ENCODE results near the gene ATP2B3. TPM values are rescaled to one million over a fixed set of nuclear protein-coding genes. Genes with fewer than 3 reads are reported as not detected.

The ATP2B3 gene
- total RNA-seq, 1 experiment from 2014 or later: not detected

DNA sequence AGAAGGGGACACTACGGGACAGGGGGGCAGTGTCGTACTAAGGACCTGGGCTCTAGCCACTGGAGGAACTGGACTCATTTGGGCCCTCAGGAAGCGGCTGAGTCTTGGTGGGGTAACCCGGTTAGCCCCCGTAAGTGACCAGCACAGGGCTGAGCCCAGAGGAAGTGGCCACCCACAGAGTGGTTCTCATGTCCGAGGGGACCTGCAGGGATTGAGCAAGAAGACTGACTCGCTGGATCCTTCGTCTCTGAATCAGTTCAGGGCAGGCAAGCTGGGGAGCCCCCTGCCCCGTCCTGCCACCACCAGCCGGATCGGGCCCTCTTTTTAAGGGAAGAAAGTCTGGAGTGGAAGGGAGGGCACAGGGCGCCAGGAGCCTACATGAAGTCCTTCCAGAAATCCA is 23.4 kb upstream of the ATP2B3 start:
- DNase-seq (ENCODE audit: low read depth in 1 of 2, low spot score in 2 of 2): no peak
- H3K4me3 ChIP-seq: no peak overlapping the region

DNA sequence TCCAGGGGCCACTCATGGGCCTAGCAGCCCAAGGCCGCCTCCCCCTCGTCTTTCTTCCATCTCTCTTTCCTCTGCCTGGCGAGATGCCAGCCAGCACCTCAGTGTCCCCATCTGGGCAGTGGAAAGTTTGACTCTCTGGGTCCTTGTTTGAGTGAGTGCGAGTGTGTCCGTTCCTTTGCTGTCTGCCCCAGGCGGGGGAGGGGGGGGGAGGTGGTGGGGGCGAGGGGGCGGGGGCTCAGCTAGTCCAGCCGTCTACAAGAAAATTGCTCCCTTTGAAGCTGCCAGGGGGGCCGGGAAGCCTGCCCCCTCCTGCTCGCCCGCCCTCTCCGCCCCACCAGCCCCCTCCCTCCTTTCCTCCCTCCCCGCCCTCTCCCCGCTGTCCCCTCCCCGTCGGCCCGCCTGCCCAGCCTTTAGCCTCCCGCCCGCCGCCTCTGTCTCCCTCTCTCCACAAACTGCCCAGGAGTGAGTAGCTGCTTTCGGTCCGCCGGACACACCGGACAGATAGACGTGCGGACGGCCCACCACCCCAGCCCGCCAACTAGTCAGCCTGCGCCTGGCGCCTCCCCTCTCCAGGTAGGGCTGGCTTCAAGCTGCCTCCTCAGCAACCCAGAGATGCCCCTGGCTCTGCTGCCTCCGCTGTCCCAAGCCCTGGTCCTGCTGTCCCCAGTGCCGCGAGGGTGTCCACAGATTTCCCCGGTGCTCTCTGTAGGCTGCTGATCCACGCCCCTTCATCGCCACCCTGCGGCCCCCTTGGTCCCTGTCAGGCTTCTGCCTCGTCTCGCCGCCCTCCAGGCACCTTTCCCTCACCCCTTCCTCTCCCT is 22.7 kb upstream of the ATP2B3 start, which contains the start of gene BGN:
TSS of gene BGN (plus strand) at position 440 of the 821 bp plus-strand sequence. CDS start 9,652 bp downstream, outside the sequence.
- Histone ChIP-seq H3K4me1 (replicated peaks) (no peaks in the 10 kb centered on the region), H3K36me3 (no peaks in the 10 kb centered on the region), H3K9me3 (replicated peaks) (no peaks in the 10 kb centered on the region), H3K27ac (no peak within 1 kb of the TSS), H3K4me3 (no peak within 1 kb of the TSS), H3K27me3 (replicated peaks) (no peaks in the 10 kb centered on the region)
- DNase-seq (ENCODE audit: low read depth in 1 of 2, low spot score in 2 of 2): peak; percentile 23 to 46

More for the DNA sequence above, 23.4 kb upstream of the ATP2B3 start:
- no peaks in the 10 kb centered on the region for H3K36me3 ChIP-seq
- no peaks in the 10 kb centered on the region for H3K27me3 ChIP-seq (replicated peaks)
- no peaks in the 10 kb centered on the region for H3K9me3 ChIP-seq (replicated peaks)
- no peak overlapping the region for H3K27ac ChIP-seq
- H3K4me1 ChIP-seq (replicated peaks): no peaks in the 10 kb centered on the region

DNA sequence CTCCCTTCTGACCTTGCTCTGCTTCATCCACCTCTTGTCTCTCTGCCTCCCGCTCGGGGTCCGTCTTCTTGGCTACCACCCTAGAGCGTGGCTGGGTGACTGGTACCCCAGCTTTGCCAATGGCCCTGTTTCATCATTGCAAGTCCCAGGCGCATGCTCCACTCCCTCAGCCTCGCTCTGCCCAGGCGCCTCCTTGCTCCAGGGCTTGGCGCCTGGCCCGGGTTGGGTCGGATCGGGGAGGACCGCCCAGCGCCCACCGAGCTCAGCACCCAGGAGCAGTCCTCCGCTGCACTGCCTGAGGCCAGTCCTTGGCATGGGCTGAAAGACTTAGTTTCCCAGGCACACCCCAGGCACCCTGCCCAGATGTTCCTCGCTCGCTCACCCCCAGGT is 22.1 kb upstream of the ATP2B3 start:
- H3K27me3 ChIP-seq (replicated peaks): no peaks in the 10 kb centered on the region
- DNase-seq (ENCODE audit: low read depth in 1 of 2, low spot score in 2 of 2): no peak
- no peak overlapping the region for H3K27ac ChIP-seq
- H3K9me3 ChIP-seq (replicated peaks): no peaks in the 10 kb centered on the region
- H3K36me3 ChIP-seq: no peaks in the 10 kb centered on the region
- no peak overlapping the region for H3K4me3 ChIP-seq
- H3K4me1 ChIP-seq (replicated peaks): no peaks in the 10 kb centered on the region

DNA sequence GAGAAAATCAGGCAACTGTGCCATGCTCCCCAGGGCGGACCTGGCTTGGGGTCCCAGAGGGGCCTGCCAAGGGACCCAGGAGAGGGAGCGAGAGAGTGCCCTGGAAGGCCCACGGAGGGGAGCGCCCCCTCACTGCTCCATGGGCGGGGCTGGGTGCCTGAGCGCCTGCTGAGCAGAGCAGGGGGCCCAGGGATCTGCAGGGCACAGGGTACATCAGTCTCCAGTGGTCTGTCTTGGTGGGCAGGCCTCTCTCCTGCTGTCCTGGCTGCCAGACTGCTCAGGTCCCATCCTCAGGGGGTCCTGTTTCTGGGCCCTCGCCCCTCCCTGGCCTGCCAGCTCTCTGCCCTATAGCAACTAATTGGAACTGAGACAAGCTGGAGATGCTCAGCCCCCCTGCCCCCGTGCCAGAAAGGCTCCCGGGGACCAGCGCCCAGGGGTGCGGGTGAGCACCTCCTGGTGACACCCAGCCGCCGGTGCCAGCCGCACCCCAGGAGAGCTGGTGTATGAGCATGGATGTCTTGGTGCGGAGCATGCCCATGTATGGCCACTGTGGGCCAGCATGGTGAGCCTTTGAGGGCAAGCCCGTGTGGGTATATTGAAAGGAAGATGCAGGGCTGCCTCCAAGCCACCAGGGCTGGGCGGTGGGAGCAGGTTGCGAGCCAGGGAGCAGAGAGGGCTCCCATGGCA is 21.4 kb upstream of the ATP2B3 start:
- Histone ChIP-seq H3K4me1 (replicated peaks) (no peaks in the 10 kb centered on the region), H3K9me3 (replicated peaks) (no peaks in the 10 kb centered on the region), H3K27me3 (replicated peaks) (no peaks in the 10 kb centered on the region), H3K36me3 (no peaks in the 10 kb centered on the region), H3K4me3 (no peak overlapping the region), H3K27ac (no peak overlapping the region)
- no peak for DNase-seq (ENCODE audit: low read depth in 1 of 2, low spot score in 2 of 2)

DNA sequence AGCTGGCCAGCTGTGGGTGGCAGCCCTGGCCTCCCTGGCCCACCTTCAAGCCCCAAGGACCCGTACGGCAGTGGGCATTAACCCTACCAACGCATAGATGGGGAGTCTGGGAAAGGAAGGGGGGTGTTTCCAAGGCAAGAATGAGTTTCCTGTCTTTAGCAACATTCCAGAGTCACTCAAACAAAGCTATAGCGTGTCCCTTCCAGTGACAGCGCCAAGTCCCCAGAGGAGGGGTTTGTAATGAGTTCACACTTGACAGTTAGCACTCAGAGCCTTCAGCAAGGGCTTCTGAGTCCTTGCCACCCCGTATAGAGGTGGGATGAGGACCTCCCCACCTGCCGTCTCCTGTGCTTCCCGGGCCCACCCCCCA is 20.9 kb upstream of the ATP2B3 start:
- Histone ChIP-seq H3K4me3 (no peak overlapping the region), H3K4me1 (replicated peaks) (no peaks in the 10 kb centered on the region), H3K27ac (no peak overlapping the region), H3K9me3 (replicated peaks) (no peaks in the 10 kb centered on the region), H3K36me3 (no peaks in the 10 kb centered on the region), H3K27me3 (replicated peaks) (no peaks in the 10 kb centered on the region)
- no peak for DNase-seq (ENCODE audit: low read depth in 1 of 2, low spot score in 2 of 2)

DNA sequence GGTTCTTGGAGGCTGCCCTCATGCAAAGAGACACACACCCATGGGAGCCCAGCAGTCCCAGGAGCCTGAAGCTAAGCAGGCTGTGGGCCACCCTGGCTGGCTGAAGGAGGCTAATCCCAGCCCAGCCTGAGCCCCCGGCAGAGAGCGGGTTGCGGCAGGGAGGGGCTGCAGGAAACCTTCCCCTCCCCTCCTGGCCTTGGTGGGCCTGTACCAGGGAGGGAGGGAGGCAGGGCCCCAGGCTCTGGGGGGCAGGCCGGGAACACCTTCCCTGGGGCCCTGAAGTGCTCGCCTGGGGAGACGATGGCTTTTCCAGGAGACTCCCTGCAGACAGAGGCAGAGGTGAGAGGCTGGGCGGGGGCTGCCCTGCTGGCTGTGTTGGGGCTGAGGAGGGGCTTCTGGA is 19.0 kb upstream of the ATP2B3 start:
- no peak for DNase-seq (ENCODE audit: low read depth in 1 of 2, low spot score in 2 of 2)
- Histone ChIP-seq H3K4me3 (no peak overlapping the region), H3K36me3 (no peaks in the 10 kb centered on the region), H3K4me1 (replicated peaks) (no peaks in the 10 kb centered on the region), H3K27me3 (replicated peaks) (no peaks in the 10 kb centered on the region), H3K9me3 (replicated peaks) (no peaks in the 10 kb centered on the region), H3K27ac (no peak overlapping the region)

DNA sequence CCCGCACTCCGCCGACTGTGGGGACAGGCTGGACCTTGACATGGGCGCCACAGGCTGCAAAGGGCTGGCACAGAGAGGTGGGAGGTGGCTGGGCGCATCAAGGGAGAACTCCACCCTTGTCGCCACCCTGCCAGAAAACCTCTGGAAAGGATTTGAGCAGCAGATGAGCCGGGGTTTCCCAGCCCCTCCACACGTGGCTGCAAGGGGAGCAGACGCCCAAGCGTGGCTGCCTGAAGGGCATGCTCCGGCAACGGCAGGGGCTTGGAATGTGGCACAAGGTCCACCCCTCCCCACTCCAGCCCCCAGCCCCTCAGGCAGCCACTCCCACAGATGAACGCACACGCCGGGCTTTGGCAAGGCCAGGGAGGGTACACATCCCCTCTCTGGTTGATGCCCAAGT is 18.1 kb upstream of the ATP2B3 start:
- H3K4me3 ChIP-seq: no peak overlapping the region
- no peaks in the 10 kb centered on the region for H3K9me3 ChIP-seq (replicated peaks)
- no peak for DNase-seq (ENCODE audit: low read depth in 1 of 2, low spot score in 2 of 2)
- no peak overlapping the region for H3K27ac ChIP-seq
- H3K27me3 ChIP-seq (replicated peaks): no peaks in the 10 kb centered on the region
- H3K4me1 ChIP-seq (replicated peaks): no peaks in the 10 kb centered on the region
- H3K36me3 ChIP-seq: no peaks in the 10 kb centered on the region

DNA sequence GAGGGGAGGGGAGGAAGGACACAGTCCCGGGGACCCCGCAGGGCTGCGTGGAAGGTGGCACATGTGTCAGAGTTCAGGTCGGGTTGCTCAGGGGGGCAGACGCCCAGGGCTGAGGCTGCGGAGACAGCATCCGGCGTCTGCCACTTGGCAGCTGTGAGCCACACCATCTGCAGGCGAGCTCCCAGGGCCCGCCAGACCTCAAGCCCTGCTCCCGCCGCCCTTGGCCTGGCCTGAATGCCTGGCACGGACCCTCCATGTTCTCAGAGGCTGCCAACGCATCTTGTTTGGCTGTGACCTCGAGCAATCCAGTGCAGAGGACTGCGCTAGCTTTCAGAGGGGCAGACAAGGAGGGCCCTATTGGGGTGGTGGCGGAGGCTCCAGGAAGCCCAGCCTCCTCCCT is 17.6 kb upstream of the ATP2B3 start:
- H3K9me3 ChIP-seq (replicated peaks): no peaks in the 10 kb centered on the region
- no peaks in the 10 kb centered on the region for H3K27me3 ChIP-seq (replicated peaks)
- no peak for DNase-seq (ENCODE audit: low read depth in 1 of 2, low spot score in 2 of 2)
- H3K36me3 ChIP-seq: no peaks in the 10 kb centered on the region
- H3K4me3 ChIP-seq: no peak overlapping the region
- no peaks in the 10 kb centered on the region for H3K4me1 ChIP-seq (replicated peaks)
- no peak overlapping the region for H3K27ac ChIP-seq

DNA sequence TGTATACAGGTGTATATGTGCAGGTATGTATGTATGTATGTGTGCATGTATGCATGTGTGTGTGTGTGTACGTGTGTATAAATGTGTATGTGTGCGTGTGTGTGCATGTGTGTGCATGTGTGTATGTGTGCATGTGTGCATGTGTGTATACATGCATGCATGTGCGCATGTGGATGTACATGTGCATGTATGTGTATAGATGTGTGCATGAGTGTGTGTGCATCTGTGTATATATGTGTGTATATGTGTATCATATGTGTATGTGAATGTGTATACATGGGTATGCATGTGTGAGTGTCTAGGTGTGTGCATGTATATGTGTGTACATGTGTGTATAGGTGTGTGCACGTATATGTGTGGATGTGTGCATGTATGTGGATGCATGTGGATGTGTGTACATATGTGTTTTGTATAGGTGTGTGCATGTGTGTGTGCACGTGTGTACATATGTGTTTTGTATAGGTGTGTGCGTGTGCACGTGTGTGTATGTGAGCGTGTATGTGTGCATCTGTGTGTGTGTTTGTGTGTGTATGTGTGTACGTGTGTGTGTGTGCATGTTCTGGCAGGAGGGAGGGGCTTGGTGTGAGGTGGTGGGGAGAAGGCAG is 16.7 kb upstream of the ATP2B3 start:
- no peaks in the 10 kb centered on the region for H3K27me3 ChIP-seq (replicated peaks)
- H3K27ac ChIP-seq: no peak overlapping the region
- DNase-seq (ENCODE audit: low read depth in 1 of 2, low spot score in 2 of 2): no peak
- H3K4me1 ChIP-seq (replicated peaks): no peaks in the 10 kb centered on the region
- H3K4me3 ChIP-seq: no peak overlapping the region
- no peaks in the 10 kb centered on the region for H3K36me3 ChIP-seq
- H3K9me3 ChIP-seq (replicated peaks): no peaks in the 10 kb centered on the region

DNA sequence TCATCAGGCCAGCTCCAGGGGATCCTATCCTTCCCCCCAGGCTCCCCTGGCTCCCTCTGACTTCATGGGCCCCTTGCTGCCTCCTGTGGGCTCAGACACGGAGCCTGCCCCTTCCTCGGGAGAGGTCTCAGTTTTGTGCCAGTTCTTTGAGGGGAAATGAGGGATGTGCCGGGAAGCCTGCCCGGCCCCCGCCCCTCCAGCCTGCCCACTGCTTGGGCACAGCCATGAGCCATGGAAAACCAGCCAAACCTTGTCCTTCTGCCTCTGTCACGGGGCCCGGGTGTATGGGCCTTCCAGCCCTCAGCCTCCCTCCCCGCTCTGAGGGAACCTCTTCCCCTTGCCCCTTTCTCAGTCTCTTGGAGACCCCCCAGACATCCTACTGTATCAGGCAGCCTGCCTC is 15.9 kb upstream of the ATP2B3 start:
- no peaks in the 10 kb centered on the region for H3K9me3 ChIP-seq (replicated peaks)
- no peak overlapping the region for H3K4me3 ChIP-seq
- DNase-seq (ENCODE audit: low read depth in 1 of 2, low spot score in 2 of 2): no peak
- no peak overlapping the region for H3K27ac ChIP-seq
- H3K36me3 ChIP-seq: no peaks in the 10 kb centered on the region
- H3K27me3 ChIP-seq (replicated peaks): no peaks in the 10 kb centered on the region
- H3K4me1 ChIP-seq (replicated peaks): no peaks in the 10 kb centered on the region

DNA sequence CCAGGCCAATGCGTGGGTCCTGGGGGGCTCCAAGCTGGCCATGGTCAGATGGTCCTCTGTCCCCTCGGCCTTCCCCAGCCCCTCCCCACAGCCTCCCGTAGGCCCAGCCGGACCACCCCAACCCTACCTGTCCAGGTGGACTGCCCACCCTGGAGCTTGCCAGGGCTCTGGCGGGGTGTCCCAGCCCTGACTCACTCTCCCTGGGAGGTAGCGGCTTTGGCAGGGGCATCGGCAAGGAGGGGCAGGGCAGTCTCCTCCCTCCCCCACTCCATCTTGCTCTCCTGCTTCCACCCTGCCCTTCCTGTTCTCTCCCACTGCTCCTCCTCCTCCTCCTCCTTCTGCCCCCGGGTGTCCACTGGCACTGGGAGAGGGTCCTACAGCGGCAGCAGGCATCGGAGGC is 15.3 kb upstream of the ATP2B3 start:
- Histone ChIP-seq H3K4me1 (replicated peaks) (no peaks in the 10 kb centered on the region), H3K27ac (no peak overlapping the region), H3K4me3 (no peak overlapping the region), H3K36me3 (no peaks in the 10 kb centered on the region), H3K27me3 (replicated peaks) (no peaks in the 10 kb centered on the region), H3K9me3 (replicated peaks) (no peaks in the 10 kb centered on the region)
- DNase-seq (ENCODE audit: low read depth in 1 of 2, low spot score in 2 of 2): no peak

DNA sequence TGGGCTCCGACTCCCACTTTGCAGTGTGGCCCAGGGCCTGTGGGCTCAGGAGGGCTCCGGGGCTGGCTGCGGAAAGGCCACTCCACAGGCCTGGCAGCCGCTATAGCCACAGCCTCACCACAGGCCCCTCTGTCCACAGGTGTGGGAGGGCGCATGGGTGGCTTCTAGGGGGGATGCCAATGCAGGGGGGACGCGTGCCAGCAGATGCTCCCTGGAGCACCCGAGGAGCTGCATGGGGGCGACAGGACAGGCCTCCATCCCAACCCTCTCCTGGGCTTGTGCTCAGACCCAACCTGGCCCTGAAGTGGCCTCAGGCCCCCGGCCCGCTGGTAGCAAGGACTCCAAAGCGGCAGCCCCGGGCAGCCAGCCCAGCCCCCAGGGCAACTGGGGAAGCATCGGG is 14.6 kb upstream of the ATP2B3 start:
- H3K27me3 ChIP-seq (replicated peaks): no peaks in the 10 kb centered on the region
- no peak for DNase-seq (ENCODE audit: low read depth in 1 of 2, low spot score in 2 of 2)
- no peak overlapping the region for H3K4me3 ChIP-seq
- no peak overlapping the region for H3K27ac ChIP-seq
- no peaks in the 10 kb centered on the region for H3K36me3 ChIP-seq
- no peaks in the 10 kb centered on the region for H3K9me3 ChIP-seq (replicated peaks)
- no peaks in the 10 kb centered on the region for H3K4me1 ChIP-seq (replicated peaks)

DNA sequence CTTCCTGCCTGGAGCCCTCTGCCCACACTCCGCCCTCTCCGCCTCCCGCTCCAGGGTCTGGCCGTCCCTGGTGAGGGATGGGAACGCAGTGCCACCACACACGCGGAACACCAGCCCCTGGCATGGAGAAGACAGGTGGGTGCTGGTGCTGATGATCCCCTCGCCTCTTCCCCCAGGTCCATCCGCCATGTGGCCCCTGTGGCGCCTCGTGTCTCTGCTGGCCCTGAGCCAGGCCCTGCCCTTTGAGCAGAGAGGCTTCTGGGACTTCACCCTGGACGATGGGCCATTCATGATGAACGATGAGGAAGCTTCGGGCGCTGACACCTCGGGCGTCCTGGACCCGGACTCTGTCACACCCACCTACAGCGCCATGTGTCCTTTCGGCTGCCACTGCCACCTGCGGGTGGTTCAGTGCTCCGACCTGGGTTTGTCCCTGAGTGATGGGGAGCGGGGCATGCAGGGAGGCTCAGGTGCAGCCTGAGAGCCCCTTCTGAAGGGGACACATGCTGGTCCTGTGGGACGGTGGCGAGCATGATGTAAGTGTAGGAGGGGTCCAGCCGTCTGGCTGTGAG is 12.9 kb upstream of the ATP2B3 start:
- Histone ChIP-seq H3K4me1 (replicated peaks) (no peaks in the 10 kb centered on the region), H3K36me3 (no peaks in the 10 kb centered on the region), H3K27me3 (replicated peaks) (no peaks in the 10 kb centered on the region), H3K27ac (no peak overlapping the region), H3K9me3 (replicated peaks) (no peaks in the 10 kb centered on the region), H3K4me3 (no peak overlapping the region)
- no peak for DNase-seq (ENCODE audit: low read depth in 1 of 2, low spot score in 2 of 2)

DNA sequence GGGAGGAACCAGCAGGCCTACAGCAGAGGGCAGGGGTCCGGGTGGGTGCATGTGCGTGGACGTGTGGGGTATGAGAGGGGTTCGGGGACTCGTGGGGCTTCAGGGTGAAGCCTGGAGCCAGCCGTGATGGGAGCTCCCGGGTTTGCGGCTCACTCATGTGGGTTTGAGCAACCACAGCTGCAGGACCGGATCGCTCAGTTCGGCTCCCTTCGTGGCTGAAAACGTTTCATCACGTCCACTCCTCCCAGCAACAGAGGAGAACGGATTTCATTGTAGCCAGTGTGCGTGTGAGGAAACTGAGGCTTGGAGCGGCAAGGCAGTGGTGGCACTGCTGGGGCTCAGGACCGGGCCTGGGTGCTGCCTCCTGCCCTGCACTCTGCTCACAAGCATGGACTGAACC is 12.1 kb upstream of the ATP2B3 start:
- H3K36me3 ChIP-seq: no peaks in the 10 kb centered on the region
- no peak for DNase-seq (ENCODE audit: low read depth in 1 of 2, low spot score in 2 of 2)
- H3K27me3 ChIP-seq (replicated peaks): no peaks in the 10 kb centered on the region
- no peak overlapping the region for H3K4me3 ChIP-seq
- H3K27ac ChIP-seq: no peak overlapping the region
- no peaks in the 10 kb centered on the region for H3K9me3 ChIP-seq (replicated peaks)
- H3K4me1 ChIP-seq (replicated peaks): no peaks in the 10 kb centered on the region
